Body of pancreas (tissue), 4 donors: ENCODE results near the gene ARHGEF4.

Source experiments
- CTCF ChIP-seq, 7 experiments: fragments of 450-650 bp in 4 of 7; fragments of 200-600 bp in 3 of 7; sonication (generic) in 3 of 7; IDR thresholded peaks; one replicate each; pipeline ENCODE4 v1.5.1; 2016 to 2019; ENCODE audit warnings: antibody characterized with exemption in 7 of 7
- POLR2A ChIP-seq, 3 donors: fragments of 450-650 bp; IDR thresholded peaks; one replicate each; pipeline ENCODE4 v1.6.1; 2016; ENCODE audit warnings: antibody characterized with exemption in 3 of 3, mild to moderate bottlenecking in 2 of 3

DNA sequence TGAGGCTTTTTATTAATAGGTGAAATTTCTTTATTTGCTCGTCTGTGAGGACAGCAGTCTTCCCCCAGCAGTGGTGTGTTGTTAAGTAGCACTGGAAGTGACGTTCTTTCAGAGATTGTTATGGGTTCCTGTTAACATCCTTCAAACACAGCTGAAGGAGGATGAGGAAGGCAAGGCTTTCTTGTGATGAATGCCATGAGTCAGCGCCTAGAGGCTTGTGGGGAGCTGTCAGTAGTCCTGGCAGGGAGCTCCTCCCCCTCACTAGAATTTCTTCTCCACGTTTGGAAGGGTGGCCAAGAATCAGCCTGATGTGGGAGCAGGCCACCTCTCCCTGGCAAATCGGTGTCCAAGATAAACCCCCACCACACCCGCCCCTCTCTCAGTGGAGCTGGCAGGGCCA, 113.2 kb downstream of the ARHGEF4 start:
- TF ChIP-seq CTCF (IDR thresholded peaks at IDR 0.05) (no peak), POLR2A (IDR thresholded peaks at IDR 0.05) (no peak)
